NCI-H146 (cell line): Measurements from ENCODE around the gene GGA3.
A peak's percentile ranks its signal among the peaks of the same experiment; 100 is the strongest.
"Not testable (repeated sequence)": the region's sequence is repeated elsewhere in the genome, so short reads cannot be mapped to it uniquely, and the experiment has no call there.

Experiments
- DNase-seq: peaks from one replicate; lab custom pipeline; 2025; lab: John Stamatoyannopoulos, UW

GGA3 gene

DNA sequence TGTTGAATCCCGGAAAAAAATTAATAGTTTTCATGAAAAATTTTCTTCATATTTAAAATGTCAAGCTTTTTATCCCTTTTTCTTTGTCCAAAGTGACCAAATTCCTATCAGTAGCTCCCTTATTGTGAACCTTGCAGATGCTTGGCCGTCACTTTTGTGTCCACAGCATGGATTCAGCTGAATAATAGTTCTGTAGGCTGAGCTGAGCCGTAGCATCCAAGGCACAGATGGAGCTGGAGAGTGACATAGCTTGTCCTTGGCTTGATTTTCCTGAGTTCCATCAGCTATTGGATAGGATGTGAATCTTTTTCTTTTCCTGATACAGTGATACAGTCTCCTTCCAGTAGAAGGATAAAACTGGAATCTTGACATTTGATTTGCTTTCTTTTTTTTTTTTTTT is 52.3 kb downstream of the GGA3 start:
- DNase-seq, result no peak

DNA sequence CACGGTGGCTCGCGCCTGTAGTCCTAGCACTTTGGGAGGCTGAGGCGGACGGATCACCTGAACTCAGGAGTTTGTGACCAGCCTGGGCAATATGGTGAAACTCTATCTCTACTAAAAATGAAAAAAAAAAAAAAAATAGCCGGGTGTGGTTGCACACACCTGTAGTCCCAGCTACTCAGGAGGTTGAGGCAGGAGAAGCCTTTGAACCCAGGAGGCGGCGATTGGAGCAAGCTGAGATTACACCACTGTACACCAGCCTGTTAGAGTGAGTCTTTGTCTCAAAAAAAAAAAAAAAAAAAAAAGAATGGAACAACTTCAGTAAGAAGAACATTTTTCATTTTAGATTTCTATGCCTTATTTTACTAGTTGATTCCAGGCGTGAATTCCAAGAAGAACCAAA is 53.2 kb downstream of the GGA3 start:
- no peak for DNase-seq

DNA sequence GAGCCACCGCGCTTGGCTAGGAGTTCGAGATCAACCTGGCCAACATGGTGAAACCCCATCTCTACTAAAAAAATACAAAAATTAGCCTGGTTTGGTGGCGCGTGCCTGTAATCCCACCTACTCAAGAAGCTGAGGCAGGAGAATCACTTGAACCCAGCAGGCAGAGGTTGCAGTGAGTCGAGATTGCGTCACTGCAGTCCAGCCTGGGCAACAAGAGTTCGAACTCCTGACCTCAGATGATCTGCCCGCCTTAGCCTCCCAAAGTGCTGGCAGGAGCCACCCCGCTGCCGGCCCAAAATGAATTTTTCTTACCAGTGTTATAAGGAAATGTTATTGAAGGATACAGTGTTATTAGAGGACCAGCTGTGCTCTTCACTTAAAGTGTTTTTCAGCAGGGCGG is 53.6 kb downstream of the GGA3 start:
- no peak for DNase-seq

DNA sequence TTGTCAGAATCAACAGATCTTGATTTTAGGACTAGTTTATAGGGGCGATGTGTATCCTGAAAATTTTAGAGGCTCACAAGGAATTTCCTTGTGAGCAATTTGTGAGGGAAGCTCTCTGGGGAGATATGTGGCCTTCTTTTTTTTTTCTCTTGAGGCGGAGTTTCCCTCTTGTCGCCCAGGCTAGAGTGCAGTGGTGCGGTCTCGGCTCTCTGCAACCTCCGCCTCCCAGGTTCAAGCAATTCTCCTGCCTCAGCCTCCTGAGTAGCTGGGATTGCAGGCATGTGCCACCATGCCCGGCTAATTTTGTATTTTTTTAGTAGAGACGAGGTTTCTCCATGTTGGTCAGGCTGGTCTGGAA is 54.4 kb downstream of the GGA3 start:
- not testable (repeated sequence) for DNase-seq

DNA sequence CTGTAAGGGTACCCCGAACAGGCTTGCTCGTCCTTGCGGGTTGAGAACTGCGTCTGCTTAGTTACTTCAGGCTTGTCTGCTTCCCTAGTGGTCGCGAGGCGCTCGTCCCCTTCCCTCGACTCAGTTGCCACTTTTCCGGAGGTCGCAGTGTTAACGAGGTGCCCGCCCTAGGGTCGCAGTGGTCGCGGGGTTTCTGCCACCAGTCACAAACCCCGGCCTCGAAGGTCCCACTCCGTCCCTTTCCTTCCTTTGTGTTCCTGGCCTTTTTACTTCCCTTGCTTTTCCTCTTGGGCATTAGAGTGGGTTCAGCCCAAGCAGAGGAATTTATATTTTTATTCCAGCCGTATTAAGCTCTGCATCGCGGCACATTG is 55.6 kb downstream of the GGA3 start:
- no peak for DNase-seq

DNA sequence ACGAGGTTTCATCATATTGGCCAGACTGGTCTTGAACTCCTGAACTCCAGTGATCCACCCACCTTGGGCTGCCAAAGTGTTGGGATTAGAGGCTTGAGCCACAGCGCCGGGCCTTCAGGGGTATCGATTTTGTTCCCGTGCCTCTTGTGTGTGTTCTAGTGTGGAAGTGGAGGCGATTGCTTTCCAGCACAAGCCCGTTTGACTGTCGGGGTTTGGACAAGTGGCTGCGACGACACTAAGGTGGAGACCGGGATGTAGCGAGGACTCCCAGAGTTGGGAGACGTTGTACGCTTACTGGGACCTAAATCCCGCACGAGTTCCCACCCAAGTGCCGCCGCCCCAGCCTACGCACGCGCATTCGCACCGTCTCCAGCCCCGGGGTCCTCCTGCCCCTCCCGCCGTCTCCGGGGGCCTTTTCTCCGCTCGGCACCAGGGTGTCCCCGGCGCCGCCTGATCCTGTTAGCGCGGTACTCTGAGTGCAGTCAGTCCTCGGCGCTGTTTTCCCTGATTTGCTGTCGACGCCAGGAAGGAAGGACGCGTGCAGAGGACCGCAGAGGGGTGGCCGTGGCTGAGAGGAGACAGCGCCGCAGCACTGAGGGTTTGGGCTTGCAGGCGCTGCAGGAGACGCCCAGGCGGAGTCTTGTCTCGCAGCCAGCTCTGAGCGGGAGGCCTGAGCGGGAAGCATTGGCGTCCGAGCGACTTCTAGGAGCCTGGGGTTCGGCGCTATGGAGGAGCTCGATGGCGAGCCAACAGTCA is 56.2 kb downstream of the GGA3 start, which contains the start of gene NUP85:
Gene NUP85 (plus strand): TSS at position 643 of the 756 bp plus-strand sequence. CDS start 83 bp downstream, at position 726.
- DNase-seq, result peak; percentile 97

DNA sequence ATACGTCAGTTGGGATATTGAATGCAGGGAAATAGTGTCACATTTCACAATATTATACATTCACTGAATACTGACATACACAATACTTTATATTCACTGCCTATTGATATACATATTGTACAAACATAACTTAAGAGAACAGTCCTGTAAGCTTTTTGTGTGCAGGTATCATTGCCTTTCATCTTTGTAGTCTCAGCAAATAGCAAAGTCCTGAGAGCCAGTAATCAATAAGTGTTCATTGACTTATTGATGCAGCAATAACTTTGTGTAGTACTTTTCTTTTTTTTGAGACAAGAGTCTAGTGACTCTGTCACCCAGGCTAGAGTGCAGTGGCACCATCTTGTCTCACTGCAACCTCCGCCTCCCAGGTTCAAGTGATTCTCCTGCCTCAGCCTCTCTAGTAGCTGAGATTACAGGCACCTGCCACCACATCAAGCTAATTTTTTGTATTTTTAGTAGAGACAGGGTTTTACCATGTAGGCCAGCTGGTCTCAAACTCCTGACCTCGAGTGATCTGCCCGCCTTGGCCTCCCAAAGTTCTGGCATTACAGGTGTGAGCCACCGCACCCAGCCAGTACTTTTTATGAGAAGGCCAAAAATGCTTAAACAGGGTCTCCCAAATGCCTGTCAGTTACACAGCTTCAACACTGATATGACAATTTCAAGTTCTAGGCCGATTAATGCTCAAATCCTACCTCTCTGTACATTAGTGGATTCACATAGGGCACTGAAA is 61.4 kb downstream of the GGA3 start:
- DNase-seq, result no peak

DNA sequence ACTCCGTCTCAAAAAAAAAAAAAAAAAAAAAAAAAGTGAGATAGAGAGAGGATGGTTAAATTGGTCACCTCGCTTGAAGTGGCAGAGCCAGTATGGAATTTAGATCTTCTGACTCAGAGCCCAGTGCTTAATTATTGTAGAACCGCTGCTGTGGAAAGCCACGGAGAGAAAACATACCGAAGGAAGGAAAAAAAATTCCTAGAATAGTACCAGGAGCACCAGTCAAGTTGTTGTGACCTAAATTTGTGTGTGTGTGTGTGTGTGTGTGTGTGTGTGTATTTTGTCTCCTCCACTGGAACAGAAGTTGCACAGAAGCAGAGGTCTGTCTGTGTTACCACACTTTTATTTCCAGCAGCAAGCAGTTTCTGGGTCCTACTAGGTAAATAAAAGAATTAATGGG is 66.5 kb downstream of the GGA3 start:
- DNase-seq, result no peak

DNA sequence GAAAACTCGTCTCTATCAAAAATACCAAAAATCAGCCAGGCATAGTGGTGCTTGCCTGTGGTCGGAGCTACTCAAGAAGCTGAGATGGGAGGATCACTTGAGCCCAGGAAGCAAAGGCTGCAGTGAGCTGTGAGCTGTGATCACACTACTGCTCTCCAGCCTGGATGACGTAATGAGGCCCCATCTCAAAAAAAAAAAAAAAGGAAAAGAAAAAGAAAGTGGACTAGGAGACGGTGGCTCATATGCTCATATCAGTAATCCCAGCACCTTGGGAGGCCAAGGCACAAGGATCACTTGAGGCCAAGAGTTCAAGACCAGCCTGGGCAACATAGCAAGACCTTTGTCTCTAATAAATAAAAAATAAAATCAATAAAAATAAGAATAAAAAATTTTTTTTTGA is 69.8 kb downstream of the GGA3 start:
- peak; percentile 8 for DNase-seq

DNA sequence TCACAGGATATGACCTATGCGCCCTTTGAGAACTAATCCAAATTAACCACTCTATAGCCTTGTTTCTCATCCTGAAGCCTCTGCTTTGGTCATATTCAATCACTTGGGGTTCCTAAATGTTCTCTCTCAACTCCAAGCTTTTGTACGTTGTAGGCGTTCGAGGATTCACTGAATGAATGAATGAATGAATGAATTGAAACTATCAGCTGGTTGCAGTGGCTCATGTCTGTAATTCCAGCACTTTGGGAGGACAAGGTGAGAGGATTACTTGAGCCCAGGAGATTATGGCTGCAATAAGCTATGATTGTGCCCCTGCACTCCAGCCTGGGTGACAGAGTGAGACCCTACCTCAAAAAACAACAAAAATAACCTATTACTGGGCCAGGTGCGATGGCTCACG is 72.8 kb downstream of the GGA3 start:
- no peak for DNase-seq
